Smooth muscle cell of the brain vasculature (primary cell): Measurements from ENCODE around the gene OR51E2.

Source experiments
- DNase-seq: peaks from one replicate; pipeline ENCODE4 v3.0.0-alpha.2; 2012; ENCODE audit warnings: low read depth, low spot score

The OR51E2 gene

DNA sequence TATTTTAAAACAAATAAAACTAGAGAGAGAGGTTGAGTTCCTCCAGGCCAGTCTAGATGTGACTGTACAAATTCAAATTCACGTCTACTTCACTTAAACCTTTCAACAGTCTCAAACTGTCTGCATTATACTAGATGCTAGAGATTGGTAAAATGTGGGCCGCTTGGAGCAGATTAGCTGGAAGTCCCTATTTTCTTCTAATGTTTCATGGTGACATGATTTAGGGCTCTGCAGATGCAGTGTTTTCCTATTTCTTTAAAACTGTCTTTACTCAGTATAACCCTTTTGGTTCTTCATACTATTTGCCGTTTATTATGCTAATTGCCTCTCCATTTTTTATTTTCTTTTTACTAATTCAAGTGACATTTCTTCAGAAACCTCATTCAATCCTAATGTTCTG is 33.5 kb downstream of the OR51E2 start:
- DNase-seq, result no peak

DNA sequence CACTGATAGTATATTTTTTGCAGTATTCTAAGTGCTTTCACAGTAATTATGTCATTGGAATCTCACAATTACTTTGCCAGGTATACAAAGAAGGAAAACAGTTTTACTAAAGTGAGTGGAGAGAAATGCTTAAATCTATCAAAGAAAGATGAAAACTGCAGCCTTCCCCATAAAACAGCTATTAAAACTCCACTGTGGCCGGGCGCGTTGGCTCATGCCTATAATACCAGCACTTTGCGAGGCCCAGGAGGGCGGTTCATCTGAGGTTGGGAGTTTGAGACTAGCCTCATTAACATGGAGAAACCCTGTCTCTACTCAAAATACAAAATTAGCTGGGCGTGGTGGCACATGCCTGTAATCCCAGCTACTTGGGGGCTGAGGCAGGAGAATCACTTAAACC is 34.8 kb downstream of the OR51E2 start:
- DNase-seq, result no peak

GRCh38 chr11:4658629-4659445 is 38.8 kb downstream of the OR51E2 start:
- no peak for DNase-seq

GRCh38 chr11:4654635-4655369 is 42.9 kb downstream of the OR51E2 start:
- DNase-seq, result no peak

DNA sequence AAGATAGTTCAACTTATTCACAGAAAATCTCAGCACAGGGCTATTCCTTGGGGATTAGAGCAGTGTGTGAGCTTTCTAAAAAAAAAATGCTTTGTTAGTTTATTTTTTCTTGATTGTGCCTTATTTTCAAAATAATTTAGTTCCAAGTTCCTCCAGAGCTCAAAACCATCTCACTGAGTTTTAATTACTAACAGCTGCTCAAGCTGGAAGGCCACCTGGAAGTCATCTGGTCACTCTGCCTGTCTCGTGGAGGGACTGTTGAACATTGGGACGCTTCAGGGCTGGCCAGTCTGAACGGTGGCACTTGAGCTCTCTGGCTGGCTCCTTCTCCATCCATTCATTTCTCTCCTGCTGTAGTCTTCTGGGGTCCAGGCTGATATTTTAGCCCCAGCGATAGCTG is 49.9 kb downstream of the OR51E2 start:
- DNase-seq, result no peak

DNA sequence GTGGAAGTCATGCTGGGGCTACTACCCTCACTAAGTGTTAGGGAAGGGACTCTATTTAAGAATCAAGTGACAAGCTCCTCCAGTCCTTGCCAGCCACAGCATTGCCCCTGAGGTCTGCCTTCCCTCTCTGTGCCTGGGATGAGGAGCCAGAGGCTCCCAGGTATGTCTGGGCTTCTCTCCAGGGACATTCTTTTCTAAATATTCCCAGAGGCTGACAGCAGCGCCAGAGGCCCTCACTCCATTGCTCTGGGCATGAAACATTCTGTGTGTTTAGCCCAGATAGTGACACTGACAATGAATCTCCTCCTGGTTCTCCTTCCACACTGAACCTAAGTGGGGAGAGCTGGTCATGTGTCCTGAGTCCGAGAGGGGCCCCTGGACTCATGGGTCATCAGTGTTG is 51.7 kb downstream of the OR51E2 start:
- DNase-seq, result no peak

- DNase-seq, result no peak
Measured at GRCh38 chr11:4644233-4644632, 53.4 kb downstream of the OR51E2 start.

DNA sequence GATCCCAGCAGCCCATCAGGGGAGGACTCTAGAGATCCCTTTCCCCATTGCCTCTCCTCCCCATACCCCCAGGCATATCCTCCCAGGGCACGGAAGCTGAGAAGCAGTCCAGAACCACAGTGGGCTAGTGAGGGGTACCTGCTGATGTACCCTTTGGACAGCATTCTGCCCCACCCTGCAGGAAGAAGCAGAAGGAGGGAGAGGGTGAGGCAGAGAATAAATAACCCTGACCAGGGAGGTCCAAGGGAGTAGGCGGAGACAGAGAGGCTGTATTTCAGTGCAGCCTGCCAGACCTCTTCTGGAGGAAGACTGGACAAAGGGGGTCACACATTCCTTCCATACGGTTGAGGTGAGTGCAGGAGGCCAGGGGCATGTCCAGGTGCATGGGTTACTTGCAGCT is 54.0 kb downstream of the OR51E2 start, which contains the start of gene OR51E1:
OR51E1 (plus strand) TSS at position 301 of the 400 bp plus-strand sequence. CDS start 8,545 bp downstream, outside the sequence.
- no peak for DNase-seq

- DNase-seq, result no peak
Measured at GRCh38 chr11:4643076-4643475, 54.6 kb downstream of the OR51E2 start.

GRCh38 chr11:4642043-4642442 is 55.6 kb downstream of the OR51E2 start:
- DNase-seq, result no peak

DNA sequence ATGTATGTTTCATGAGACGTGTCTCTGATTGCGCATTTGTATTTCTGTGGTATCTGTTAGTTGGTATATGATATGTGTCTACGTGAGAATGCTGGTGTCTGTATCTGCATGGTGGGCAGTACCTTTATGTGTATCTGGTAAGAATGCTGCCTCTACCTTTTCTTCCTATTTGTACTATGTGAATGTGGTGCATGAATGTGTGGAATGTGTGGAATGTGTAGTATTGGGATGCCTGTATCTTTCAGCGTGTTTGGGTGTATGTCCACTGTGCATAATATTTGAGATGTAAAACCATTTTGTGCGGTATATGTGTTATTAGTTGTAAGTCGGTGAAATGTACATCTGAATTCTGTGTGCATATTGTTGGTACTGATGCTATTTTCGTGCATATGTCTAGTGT is 56.2 kb downstream of the OR51E2 start:
- DNase-seq, result no peak

DNA sequence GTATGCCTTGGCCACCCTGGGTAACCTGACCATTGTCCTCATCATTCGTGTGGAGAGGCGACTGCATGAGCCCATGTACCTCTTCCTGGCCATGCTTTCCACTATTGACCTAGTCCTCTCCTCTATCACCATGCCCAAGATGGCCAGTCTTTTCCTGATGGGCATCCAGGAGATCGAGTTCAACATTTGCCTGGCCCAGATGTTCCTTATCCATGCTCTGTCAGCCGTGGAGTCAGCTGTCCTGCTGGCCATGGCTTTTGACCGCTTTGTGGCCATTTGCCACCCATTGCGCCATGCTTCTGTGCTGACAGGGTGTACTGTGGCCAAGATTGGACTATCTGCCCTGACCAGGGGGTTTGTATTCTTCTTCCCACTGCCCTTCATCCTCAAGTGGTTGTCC is 57.7 kb downstream of the OR51E2 start:
- no peak for DNase-seq

DNA sequence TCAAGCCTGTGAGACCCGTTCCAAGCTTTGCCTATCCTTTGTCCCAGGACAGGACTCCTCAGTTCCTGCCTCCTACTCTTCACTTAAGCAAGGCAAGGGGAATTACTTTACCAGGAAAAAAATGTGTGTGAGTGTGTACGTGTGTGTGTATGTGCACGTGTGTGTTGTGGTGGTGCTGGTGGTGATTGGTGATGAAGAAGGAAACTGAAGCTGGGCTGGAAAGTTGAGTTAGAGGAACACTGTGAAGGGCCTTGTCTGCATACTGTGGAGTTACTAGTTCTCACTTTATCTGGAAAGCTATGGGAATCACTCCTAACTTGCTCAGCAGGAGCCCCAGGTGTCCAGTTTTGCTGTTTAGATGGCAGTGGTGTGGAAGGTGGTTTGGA is 60.0 kb downstream of the OR51E2 start:
- DNase-seq, result no peak

- peak; percentile 26 for DNase-seq
Measured at GRCh38 chr11:4636962-4637661, 60.5 kb downstream of the OR51E2 start, which contains the start of gene OR51D1. OR51D1 (plus strand) TSS chr11:4637477; CDS start chr11:4639791, 2,314 bp downstream.

DNA sequence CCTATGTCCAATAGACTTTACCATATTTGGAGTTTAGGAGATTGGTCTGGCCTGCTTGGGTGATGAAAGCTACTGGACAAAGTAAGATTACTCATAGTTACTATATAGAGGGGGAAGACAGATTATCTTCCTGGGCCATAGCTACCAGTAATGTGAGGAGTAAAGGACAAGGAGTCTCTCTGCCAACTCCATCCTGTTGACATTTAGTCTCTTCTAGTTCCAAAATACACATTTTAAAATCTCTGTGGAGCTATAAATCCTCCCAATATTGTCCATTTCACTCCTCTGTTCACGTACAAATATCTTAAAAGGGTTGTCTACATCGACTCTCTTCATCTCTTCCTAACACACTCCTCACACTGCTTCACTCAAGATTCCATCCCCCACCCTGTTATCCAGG is 61.5 kb downstream of the OR51E2 start:
- DNase-seq, result no peak
